ENCODE measurements around the gene NUDT19.

- TF ChIP-seq CTCF (IDR thresholded peaks at IDR 0.05) (no peak), POLR2A (IDR thresholded peaks at IDR 0.05) (no peak)
Measured at GRCh38 chr19:32748497-32748896, 56.9 kb downstream of the NUDT19 start.

Measured in vagina (tissue), 2 donors.